GM12872 (cell line): ENCODE measurements around the gene ANK3.

Experiments used
- CTCF ChIP-seq: IDR thresholded peaks from 3 replicates; pipeline ENCODE4 v1.5.1; 2011; ENCODE audit warnings: low read depth, mild to moderate bottlenecking, low read length, moderate library complexity; ENCODE audit not compliant: insufficient read depth

The ANK3 gene

GRCh38 chr10:59991661-59992060 lies 398.0 kb downstream of the ANK3 start:
- no peak for TF ChIP-seq CTCF

- TF ChIP-seq CTCF = no peak
Observed at GRCh38 chr10:59991117-59991516, 398.6 kb downstream of the ANK3 start.

- no peak for TF ChIP-seq CTCF
Observed at GRCh38 chr10:59985639-59986038, 404.0 kb downstream of the ANK3 start.

GRCh38 chr10:59984415-59984814 lies 405.3 kb downstream of the ANK3 start:
- TF ChIP-seq CTCF = no peak

GRCh38 chr10:59980356-59980755 lies 409.3 kb downstream of the ANK3 start:
- TF ChIP-seq CTCF = no peak

GRCh38 chr10:59977486-59977885 lies 412.2 kb downstream of the ANK3 start:
- no peak for TF ChIP-seq CTCF

- TF ChIP-seq CTCF = no peak
Observed at GRCh38 chr10:59976909-59977308, 412.8 kb downstream of the ANK3 start.
